GM19193 (cell line): ENCODE measurements around the gene VMAC.

Experiments used
- POLR2A ChIP-seq: IDR thresholded peaks from 4 replicates; pipeline ENCODE4 v1.6.1; 2011; ENCODE audit not compliant: insufficient read depth, insufficient read length; ENCODE audit errors: extremely low read depth

VMAC gene

GRCh38 chr19:5904352-5905113 is at the start of gene VMAC:
Gene VMAC, plus strand, starts transcription at chr19:5904872. Its CDS starts 19 bp downstream, at chr19:5904891.
- peak; percentile 65 for TF ChIP-seq POLR2A

GRCh38 chr19:5857203-5858081 is 47.2 kb upstream of the VMAC start:
- no peak for TF ChIP-seq POLR2A

- no peak for TF ChIP-seq POLR2A
Measured at GRCh38 chr19:5863030-5863665, 41.5 kb upstream of the VMAC start.

- no peak for TF ChIP-seq POLR2A
Measured at GRCh38 chr19:5864013-5864720, 40.5 kb upstream of the VMAC start.

GRCh38 chr19:5864725-5865486 is 39.8 kb upstream of the VMAC start:
- TF ChIP-seq POLR2A, result no peak

GRCh38 chr19:5865772-5866171 is 38.9 kb upstream of the VMAC start:
- no peak for TF ChIP-seq POLR2A

GRCh38 chr19:5867201-5868136 is 37.2 kb upstream of the VMAC start:
- no peak for TF ChIP-seq POLR2A

GRCh38 chr19:5870986-5871394 is 33.7 kb upstream of the VMAC start:
- TF ChIP-seq POLR2A, result no peak

- no peak for TF ChIP-seq POLR2A
Measured at GRCh38 chr19:5873617-5874199, 31.0 kb upstream of the VMAC start.

- TF ChIP-seq POLR2A, result no peak
Measured at GRCh38 chr19:5877427-5877826, 27.2 kb upstream of the VMAC start.

GRCh38 chr19:5877882-5878281 is 26.8 kb upstream of the VMAC start:
- no peak for TF ChIP-seq POLR2A

- TF ChIP-seq POLR2A, result no peak
Measured at GRCh38 chr19:5880196-5880595, 24.5 kb upstream of the VMAC start.
